Globus pallidus (tissue), 1 donor: ENCODE results near the gene SMAD6.

Experiments used
- DNase-seq: peaks from one replicate; pipeline ENCODE4 v3.0.0-alpha.2; 2015; ENCODE audit warnings: low spot score

SMAD6 gene

GRCh38 chr15:66721501-66721937 is 19.5 kb downstream of the SMAD6 start:
- no peak for DNase-seq

DNA sequence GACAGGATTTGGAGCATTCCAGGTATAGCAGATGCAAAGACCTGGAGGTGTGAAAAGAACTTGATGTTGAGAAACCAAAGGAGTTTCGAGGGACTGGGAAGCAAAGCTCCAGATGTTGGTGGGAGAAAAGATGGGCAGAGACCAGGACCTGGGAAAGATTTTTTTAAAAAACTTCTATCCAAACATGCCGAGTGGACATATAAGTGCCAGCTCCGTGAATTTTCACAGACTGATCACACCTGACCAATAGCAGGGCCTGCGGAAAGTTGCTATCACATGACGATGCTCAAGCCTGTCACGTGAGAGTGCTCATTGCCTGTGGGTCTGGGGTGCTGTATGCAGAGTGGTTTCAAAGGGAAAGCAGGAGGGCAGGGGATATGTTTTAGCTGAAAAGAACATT is 19.9 kb downstream of the SMAD6 start:
- DNase-seq = no peak

DNA sequence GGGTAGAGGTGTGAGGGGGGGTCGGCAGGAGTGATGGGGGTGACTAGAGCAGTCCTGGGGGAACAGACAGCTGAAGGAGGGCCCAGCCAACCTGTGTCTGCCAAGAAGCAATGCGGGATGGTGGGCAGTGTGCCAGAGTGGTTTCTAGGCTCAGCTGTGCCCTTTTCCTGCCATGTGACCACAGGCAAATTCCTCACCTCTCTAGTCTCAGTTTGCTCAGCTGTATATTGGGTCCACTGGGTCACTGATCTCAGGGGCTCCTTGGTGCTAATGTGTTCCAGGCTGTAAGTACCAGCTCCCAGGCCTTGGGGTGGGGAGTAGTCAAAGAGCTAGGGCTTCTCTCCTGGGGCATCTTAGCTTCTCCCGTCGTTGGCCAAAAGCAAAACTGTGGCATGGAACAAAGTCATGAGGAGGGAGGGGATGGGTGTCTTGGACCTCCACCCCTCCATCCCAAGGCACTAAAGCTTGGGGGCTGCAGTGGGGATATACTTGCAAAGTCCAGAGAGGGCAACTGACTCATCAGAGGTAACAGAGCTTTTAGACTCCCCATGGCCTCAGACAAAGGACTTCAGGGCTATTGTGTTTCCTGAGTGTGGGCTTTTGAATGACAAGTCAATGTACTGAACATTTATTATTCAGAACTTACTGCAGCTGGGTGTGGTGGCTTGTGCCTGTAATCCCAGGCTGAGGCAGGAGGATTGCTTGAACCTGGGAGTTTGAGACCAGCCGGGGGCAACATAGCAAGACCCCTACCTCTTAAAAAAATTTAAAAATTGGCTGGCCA is 20.9 kb downstream of the SMAD6 start:
- no peak for DNase-seq

DNA sequence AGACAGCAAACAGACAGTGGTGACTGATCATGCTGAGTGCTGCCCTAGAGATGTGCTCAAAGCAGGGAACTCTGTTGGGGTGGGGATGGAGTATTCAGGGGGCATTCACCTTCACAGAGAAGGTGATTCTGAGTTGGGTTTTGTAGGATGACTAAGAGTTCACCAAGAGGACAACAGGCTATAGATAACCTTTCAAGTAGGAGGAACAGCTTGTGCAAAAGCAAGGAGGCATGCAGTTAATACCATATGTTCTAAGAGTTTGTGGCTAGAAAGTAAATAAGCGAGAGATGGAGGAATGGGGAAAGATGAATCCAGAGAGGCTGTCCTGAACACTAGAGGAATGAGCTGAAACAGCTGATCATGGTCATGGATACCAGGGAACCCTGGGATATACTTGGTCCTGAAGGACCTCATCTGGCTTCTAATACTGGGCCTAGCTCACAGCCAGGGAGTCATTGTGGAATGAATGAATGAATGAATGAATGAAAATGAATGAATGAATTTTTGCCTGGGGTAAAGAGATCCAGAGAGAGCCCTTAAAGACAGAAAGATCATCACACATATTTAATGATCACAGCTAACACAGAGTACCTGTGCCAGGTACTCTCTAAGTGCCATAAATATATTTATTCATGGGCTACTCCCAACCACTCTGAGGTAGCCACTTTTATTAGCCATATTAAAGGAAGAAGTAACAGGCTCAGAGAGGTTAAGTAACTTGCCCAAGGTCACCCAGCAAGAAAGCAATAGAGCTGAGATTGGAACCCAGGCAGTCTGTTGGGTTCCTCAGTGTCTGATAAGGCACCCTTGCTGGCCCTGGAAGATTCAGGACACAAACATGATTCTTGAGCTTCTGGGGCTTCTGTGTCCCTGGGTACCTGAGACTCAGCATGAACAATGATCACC is 22.0 kb downstream of the SMAD6 start:
- DNase-seq = no peak

DNA sequence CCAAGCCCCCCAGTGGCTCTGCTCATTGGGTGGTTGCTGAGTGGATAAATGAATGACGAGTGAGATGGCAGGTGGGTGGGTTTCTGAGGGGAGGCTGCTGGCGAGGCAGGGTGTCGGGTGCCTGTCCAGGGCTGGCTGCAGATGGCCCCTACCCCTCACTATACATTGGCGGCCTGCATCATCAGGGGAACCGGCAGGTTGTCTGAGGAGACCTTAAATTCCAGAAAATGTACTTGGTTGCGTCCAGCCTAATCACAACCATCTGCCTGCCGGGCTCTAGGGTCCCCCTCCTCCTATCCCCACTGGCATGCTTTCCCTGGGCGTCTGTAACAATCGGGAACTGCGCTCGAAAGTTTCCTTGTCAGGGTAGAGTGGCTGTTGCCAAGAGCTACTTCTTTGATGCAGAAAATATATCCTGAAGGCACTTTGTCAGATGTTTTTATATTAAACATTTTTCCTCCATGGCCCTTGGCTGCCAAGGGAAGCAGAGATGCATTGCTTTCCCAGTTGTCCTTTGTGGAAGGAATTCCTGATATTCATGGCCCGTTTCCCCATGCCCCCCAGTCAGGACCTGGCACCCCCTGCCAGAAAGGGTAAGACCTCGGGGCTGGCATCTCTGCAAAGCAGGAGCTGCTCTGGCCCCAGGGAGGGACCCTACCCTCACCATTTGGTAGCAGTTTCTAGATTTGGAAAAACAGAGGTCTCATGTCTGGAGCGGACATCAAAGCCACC is 22.9 kb downstream of the SMAD6 start:
- no peak for DNase-seq

GRCh38 chr15:66725464-66725785 is 23.4 kb downstream of the SMAD6 start:
- no peak for DNase-seq

GRCh38 chr15:66726386-66726785 is 24.4 kb downstream of the SMAD6 start:
- DNase-seq = no peak

DNA sequence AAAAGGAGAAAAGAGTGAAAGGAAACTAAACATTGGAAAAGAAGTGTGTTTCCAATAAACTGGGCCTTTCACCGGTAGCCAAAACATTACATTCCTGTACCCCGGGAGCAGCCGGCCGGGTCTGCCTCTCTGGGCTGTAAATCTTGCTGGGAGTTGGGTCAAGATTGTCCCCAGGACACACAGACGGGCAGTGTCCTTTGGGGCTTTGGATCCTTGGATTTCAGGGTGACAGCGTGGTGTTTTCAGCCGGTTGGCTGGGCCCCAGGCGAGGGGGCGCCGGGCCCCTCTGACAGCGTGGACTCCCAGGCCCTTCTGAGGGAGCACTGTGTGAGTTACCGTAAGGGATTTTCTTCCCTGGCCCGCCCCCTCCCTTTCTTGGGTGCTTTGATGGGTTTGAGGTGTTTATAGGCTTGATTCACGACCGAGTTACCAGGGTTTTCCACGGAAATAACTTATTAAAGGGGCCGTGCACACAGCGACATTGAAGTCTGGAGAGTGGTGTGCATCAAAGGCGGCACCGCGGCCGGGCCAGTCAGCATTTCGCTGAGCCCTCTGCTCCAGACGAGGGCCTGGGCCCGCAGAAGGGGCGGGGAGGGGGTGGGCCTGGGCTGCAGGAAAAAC is 27.4 kb downstream of the SMAD6 start:
- no peak for DNase-seq

DNA sequence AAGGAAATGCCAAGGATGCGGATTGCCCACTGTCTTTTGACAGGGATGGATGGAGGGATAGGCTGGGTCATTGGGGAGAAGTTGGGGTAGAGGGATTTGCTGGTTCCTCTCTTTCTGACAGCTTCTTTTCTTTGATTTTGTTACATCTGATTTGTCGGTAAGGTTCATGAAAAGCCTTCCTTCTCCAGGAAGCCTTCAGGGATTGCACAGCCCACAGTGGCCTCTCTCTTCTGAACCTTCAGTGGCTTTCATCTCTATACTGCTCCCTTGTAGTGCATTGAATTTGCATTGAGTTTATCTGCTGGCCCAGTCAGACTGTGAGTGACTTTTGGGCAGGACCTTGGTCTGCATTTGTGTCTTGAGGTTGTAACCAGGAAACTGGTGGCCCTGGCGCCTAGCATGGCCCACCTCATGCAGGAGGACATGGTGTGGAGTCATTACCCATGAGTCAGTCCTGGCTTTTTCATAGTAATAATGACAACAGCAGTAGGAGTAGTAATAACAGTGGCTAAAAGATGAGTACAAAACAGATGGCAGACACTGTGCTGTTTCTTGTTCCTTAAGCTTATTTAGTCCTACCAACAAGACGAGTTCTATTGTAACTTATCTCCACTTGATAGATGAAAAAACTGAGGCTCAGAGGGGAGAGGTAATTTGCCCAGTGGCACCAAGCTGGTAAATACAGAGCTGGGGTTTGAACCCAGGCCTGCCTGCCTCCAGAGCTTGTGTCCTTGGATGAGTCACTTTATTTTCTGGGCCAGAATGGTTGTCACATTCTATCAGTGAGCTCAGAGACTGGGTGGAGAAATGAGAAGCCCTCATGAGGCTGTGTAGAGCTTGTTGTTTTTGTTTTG is 28.4 kb downstream of the SMAD6 start:
- DNase-seq = no peak

DNA sequence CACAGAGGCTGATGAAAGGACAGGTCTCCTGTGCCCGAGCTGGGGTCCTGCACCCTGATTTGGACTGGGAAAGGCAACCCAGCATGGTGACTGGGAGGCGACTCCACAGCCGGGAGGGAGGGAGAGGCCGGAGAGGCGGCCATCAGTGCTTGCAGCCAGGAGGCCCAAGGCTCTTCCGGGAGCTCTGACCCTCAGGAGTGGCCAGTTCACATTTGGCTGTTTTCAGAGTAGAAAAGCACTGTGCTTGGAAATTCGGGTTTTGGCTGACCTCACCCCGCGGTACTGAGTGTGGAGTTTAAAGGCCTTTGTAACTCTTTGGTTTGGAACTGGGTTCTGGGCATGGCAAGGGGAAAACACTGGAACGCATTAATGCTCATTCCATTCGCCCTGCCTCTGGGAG is 31.9 kb downstream of the SMAD6 start:
- peak; percentile 53 for DNase-seq

- DNase-seq = peak; percentile 16
Observed at GRCh38 chr15:66734961-66735908, 33.2 kb downstream of the SMAD6 start.

GRCh38 chr15:66735909-66736305 is 33.9 kb downstream of the SMAD6 start:
- no peak for DNase-seq

- no peak for DNase-seq
Observed at GRCh38 chr15:66737243-66738010, 35.4 kb downstream of the SMAD6 start.

DNA sequence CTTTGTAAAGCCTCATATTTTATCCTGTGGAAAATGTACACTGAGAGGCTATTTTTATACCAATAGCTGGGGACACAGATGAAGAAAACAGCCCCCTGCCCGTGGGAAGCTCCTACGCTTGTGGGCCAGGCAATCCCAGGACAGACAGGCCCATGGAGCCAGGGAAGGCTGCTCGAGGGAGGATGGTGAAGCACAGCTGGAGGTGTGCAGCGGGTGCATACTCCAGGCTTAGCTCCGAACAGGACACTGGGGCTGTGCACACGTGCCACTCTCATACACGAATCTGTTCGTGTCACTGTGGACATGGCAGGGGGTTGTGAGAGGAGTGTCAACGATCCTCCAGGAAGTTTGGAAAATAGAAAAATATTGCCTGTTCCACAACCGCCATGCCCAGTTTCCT is 36.1 kb downstream of the SMAD6 start:
- no peak for DNase-seq

- DNase-seq = no peak
Observed at GRCh38 chr15:66738595-66738994, 36.6 kb downstream of the SMAD6 start.

- no peak for DNase-seq
Observed at GRCh38 chr15:66739287-66739686, 37.3 kb downstream of the SMAD6 start.

GRCh38 chr15:66740802-66741201 is 38.8 kb downstream of the SMAD6 start:
- DNase-seq = no peak

GRCh38 chr15:66741646-66742045 is 39.6 kb downstream of the SMAD6 start:
- DNase-seq = no peak

DNA sequence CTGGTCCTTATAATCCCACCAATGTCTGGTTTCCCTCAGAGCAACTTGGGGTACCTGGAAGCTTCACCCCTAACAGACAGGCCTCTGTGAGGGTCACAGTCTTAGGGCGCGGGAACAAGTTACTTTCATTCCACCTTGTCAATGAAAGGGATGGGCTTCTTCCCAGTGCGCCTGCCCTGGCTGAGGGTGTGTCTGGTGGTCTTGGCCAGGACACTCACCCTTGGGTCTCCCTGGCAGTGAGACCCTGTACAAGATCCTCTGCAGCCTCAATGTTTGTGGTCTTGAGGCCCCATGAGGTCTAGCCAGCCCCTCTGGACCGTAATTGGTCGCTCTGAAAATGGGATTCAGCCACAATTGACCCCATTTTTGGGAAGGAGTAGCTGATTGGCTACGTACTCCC is 40.2 kb downstream of the SMAD6 start:
- no peak for DNase-seq
